ENCODE data around the gene TMCC1. TPM values are rescaled to one million over a fixed set of nuclear protein-coding genes. Genes with fewer than 3 reads are reported as not detected.

TMCC1 gene
- total and polyA plus RNA-seq, 3 donors from 2014 or later = 46.0 to 119 (median 60.4) TPM

DNA sequence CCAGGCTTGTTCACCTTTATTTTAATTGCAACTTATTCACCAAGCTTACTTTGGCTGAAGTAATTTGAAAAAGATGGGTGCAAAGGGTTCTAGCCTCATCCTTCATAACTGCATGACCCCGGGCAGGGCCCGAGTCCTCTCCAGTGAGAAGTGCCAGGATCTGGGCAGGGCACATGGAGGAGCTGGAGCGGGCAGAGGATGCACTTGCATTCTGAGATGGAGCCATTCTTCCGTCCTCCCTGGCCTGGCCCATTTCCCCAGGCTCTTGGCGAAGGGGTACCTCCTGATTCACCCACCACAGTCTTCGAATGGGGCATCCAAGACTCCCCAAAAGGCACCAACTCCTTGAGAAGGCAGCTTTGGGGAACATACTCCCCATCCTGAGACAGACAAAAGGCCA is 264.5 kb downstream of the TMCC1 start:
- DNase-seq = no peak
- Histone ChIP-seq H3K27me3 (no peaks in the 10 kb centered on the region), H3K27ac (no peak overlapping the region), H3K36me3 (ENCODE audit: low read depth, missing control alignments) (no peaks in the 10 kb centered on the region), H3K9me3 (no peaks in the 10 kb centered on the region), H3K4me1 (peaks cover 27% of the 10 kb centered on the region), H3K4me3 (no peak overlapping the region)
- 71 to 78% methylated on average over 5 to 6 of the region's 6 CpGs for WGBS, 2 donors
- intact Hi-C loops (cut with DNase I; ENCODE audit: low total_unique reads) = no loop called here
- TF ChIP-seq, protein P1, sequence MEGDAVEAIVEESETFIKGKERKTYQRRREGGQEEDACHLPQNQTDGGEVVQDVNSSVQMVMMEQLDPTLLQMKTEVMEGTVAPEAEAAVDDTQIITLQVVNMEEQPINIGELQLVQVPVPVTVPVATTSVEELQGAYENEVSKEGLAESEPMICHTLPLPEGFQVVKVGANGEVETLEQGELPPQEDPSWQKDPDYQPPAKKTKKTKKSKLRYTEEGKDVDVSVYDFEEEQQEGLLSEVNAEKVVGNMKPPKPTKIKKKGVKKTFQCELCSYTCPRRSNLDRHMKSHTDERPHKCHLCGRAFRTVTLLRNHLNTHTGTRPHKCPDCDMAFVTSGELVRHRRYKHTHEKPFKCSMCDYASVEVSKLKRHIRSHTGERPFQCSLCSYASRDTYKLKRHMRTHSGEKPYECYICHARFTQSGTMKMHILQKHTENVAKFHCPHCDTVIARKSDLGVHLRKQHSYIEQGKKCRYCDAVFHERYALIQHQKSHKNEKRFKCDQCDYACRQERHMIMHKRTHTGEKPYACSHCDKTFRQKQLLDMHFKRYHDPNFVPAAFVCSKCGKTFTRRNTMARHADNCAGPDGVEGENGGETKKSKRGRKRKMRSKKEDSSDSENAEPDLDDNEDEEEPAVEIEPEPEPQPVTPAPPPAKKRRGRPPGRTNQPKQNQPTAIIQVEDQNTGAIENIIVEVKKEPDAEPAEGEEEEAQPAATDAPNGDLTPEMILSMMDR (IDR thresholded peaks at IDR 0.05) = no peak
- TF ChIP-seq POLR2A (IDR thresholded peaks at IDR 0.05) = no peak

DNA sequence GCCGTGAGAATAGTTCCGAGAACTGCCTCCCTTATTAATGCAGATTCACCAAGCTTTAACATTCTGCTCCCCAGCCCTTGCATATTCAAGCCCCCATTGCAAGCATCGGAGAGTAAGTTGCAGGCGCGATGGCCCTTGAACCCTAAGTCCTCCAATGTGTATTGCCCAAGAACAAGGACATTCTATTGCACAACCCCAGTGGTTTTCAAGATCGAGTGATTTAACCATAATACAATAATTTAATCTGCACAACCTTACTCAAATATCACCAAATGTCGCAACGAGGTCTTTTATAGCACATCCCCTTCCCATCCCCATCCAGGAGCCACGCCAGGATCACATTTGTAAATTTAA is 265.4 kb downstream of the TMCC1 start:
- Histone ChIP-seq H3K4me3 (peak overlapping the region; percentile 62 to 73), H3K9me3 (no peaks in the 10 kb centered on the region), H3K27ac (peak overlapping the region; percentile 16 to 89), H3K27me3 (no peaks in the 10 kb centered on the region), H3K36me3 (ENCODE audit: low read depth, missing control alignments) (no peaks in the 10 kb centered on the region), H3K4me1 (peaks cover 33% of the 10 kb centered on the region)
- intact Hi-C loops (cut with DNase I; ENCODE audit: low total_unique reads) = no loop called here
- 12 to 15% methylated on average over 9 of the region's 9 CpGs for WGBS, 2 donors
- TF ChIP-seq, protein P1 (IDR thresholded peaks at IDR 0.05) = no peak
- TF ChIP-seq POLR2A (IDR thresholded peaks at IDR 0.05) = no peak
- DNase-seq = no peak

DNA sequence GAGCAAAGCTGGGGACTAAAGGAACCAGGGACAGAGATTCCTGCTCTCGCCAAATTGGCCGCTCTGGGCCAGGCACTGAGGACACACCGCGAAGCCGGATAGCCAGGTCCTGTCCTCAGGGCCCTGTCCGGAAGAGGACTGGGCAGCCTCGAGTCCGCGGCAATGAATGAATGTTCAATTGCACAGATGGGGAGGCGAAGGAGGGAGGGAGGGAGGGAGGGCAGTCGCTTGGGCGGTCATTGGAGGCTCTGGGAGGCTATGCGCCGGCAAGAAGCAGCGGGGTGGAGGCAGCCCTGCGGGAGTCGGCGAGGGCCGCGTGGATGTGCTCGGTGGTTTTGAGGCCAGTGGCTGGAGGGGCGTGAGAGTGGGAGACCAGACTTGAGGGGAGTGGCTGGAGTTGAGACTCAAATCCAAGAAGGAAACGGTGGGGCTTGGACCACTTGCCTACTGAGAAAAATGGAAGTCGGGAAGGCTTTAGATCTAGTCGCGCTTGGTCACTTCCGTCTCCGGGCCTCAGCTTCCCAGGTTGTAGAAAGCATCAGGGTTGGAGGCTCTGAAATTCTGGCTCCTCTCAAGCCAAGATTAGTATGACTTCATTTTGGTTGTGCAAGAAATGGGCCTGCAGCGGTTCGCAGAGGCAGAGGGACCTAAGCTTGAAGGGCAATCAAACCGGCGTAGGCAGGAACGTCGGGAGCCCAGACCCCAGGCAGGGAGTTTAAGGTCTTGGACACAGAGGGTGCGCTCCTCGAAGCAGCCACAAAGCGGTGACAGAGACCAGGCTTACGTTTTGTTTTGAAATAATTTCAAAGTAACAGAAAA is 266.0 kb downstream of the TMCC1 start:
- TF ChIP-seq POLR2A (IDR thresholded peaks at IDR 0.05) = no peak
- TF ChIP-seq, protein P1 (IDR thresholded peaks at IDR 0.05) = peak; percentile 75 to 95 (median 89)
- Histone ChIP-seq H3K36me3 (ENCODE audit: low read depth, missing control alignments) (no peaks in the 10 kb centered on the region), H3K9me3 (no peaks in the 10 kb centered on the region), H3K4me3 (peak overlapping the region; percentile 62 to 73), H3K27me3 (no peaks in the 10 kb centered on the region), H3K4me1 (peaks cover 33% of the 10 kb centered on the region), H3K27ac (peak overlapping the region; percentile 89)
- DNase-seq = peak; percentile 87
- 0% methylated on average over 33 to 38 of the region's 38 CpGs for WGBS, 2 donors
- intact Hi-C loops (cut with DNase I; ENCODE audit: low total_unique reads) = no loop called here

- Histone ChIP-seq H3K9me3 (no peaks in the 10 kb centered on the region), H3K27ac (peak overlapping the region; percentile 89), H3K4me1 (peaks cover 39% of the 10 kb centered on the region), H3K36me3 (ENCODE audit: low read depth, missing control alignments) (no peaks in the 10 kb centered on the region), H3K27me3 (no peaks in the 10 kb centered on the region), H3K4me3 (peak overlapping the region; percentile 62 to 73)
- 2% methylated on average over 40 of the region's 49 CpGs; no CpG with 5 or more reads in 1 of the 2 donors for WGBS, 2 donors
- intact Hi-C loops (cut with DNase I; ENCODE audit: low total_unique reads) = no loop called here
- peak; percentile 93 for DNase-seq
- no peak for TF ChIP-seq POLR2A (IDR thresholded peaks at IDR 0.05)
- TF ChIP-seq, protein P1 (IDR thresholded peaks at IDR 0.05) = no peak
These were observed 266.7 kb downstream of the TMCC1 start for GRCh38 chr3:129626744-129627349.
